ENCODE results near the gene FDX2. TPM values are rescaled to one million over a fixed set of nuclear protein-coding genes. Genes with fewer than 3 reads are reported as not detected.
A peak's percentile ranks its signal among the peaks of the same experiment; 100 is the strongest.
"Not testable (repeated sequence)": the region's sequence is repeated elsewhere in the genome, so short reads cannot be mapped to it uniquely, and the experiment has no call there.

Gene FDX2
- total RNA-seq, 1 experiment from 2014 or later: 40.8 TPM

DNA sequence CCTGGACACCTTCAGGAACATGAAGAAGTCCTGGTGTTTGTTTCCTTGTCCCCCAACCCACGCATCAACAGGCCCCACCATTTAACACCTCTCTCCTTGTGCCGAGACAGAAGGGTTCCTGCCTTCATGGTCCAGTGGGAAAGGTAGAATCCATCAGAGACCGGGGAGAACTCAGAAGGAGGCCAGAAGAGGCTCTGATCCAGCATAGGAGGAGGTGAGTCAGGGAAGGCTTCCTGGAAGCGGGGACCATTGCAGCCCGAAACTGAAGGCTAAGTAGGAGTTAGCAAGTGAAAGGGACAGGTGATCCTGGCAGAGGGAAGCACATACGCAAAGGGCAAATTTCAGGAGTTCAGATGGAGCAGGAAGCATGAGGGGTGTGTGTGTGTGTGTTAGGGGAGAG, 23.1 kb upstream of the FDX2 start:
- Histone ChIP-seq H3K4me3 (ENCODE audit: insufficient read depth, low read depth, low read length) (no peak overlapping the region), H3K36me3 (replicated peaks; ENCODE audit: control insufficient read depth, insufficient read depth, low read length) (no peaks in the 10 kb centered on the region), H3K27me3 (ENCODE audit: control insufficient read depth, insufficient read depth, low read length) (no peaks in the 10 kb centered on the region; the same call in 1 of the 2 replicates)
- no peak for DNase-seq

DNA sequence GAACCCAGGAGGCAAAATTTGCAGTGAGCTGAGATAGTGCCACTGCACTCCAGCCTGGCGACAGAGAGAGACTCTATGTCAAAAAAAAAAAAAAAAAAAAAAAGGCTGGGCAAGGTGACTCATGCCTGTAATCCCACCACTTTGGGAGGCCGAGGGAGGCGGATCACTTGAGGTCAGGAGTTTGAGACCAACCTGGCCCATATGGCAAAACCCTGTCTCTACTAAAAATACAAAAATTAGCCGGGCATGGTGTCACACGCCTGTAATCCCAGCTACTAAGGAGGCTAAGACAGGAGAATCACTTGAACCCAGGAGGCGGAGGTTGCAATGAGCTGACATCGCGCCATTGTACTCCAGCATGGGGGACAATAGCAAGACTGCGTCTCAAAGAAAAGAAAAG, 20.9 kb upstream of the FDX2 start:
- H3K4me3 ChIP-seq (ENCODE audit: insufficient read depth, low read depth, low read length); DNase-seq; H3K36me3 ChIP-seq (replicated peaks; ENCODE audit: control insufficient read depth, insufficient read depth, low read length); H3K27me3 ChIP-seq (ENCODE audit: control insufficient read depth, insufficient read depth, low read length): not testable (repeated sequence)

DNA sequence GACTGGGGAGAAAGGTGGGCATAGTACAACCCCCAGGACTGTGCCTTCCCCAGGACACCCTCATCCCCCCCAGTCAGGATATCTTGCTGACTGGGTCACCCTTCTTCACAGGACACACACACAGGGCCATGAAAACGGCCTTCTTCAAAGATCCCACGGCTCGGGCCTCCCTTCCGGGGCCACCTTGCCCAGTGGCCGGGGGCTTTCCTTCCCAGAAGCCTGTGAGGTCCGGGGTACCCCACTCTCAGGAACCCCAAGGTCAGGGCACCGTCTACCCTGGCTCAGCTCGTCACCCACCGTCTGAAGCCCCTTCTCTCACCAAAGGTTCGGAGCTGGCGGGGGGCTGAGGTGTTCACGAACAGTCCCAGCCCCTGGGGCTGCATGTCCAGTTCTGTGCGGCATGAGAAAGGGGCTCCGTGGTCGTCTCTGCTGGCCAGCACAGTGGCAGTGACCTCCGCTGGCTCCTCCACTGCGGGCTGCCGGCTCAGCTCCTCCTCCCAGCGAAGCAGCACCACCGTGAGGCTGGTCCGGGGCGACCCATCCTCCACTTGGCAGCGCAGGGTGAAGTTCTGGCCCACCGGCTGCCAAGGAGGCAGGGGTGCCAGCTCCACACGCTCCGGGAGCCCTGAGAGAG, 19.7 kb upstream of the FDX2 start:
- Histone ChIP-seq H3K4me3 (ENCODE audit: insufficient read depth, low read depth, low read length) (no peak overlapping the region), H3K36me3 (replicated peaks; ENCODE audit: control insufficient read depth, insufficient read depth, low read length) (peaks cover 2% of the 10 kb centered on the region), H3K27me3 (ENCODE audit: control insufficient read depth, insufficient read depth, low read length) (no peaks in the 10 kb centered on the region; the same call in 1 of the 2 replicates)
- DNase-seq: peak; percentile 76

DNA sequence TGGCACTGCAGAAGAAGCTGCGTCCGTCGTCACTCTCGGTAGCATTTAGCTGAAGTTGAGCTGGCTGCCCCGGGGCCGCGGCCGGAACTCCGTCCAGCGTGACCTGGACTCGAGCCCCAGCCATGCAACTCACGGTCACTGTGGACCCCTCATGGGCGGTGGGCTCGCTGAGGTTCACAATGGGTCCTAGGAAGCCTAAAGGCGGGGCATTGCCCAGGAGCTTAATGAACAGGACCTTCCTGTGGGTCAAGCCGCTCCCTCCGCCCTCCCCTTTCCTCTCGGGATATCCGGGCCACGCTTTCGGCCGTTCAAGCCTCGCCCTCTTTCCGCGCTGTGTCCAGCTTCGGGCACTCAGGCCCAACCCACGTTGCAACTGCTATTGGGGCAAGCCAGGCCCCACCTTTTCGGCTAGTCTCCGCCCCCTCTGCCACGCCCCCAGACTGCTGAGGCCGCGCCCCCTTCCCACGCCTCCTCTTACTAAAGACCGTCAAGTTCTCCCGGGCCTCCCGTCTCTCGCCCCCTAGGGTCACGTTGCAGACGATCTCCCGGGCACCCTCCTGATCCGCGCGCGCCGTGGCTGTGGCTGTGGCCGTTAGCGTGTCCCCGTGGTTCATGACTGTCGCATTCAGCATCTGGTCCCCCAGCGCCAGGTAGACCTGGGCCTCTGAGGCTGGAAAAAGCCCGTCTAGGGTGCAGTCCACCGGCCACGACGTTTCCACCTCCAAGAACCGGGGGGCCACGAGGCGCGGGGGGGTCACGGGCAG, 19.0 kb upstream of the FDX2 start:
- DNase-seq: peak; percentile 96
- Histone ChIP-seq H3K4me3 (ENCODE audit: insufficient read depth, low read depth, low read length) (peak overlapping the region; percentile 92), H3K27me3 (ENCODE audit: control insufficient read depth, insufficient read depth, low read length) (no peaks in the 10 kb centered on the region; the same call in 1 of the 2 replicates), H3K36me3 (replicated peaks; ENCODE audit: control insufficient read depth, insufficient read depth, low read length) (peaks cover 7% of the 10 kb centered on the region)

DNA sequence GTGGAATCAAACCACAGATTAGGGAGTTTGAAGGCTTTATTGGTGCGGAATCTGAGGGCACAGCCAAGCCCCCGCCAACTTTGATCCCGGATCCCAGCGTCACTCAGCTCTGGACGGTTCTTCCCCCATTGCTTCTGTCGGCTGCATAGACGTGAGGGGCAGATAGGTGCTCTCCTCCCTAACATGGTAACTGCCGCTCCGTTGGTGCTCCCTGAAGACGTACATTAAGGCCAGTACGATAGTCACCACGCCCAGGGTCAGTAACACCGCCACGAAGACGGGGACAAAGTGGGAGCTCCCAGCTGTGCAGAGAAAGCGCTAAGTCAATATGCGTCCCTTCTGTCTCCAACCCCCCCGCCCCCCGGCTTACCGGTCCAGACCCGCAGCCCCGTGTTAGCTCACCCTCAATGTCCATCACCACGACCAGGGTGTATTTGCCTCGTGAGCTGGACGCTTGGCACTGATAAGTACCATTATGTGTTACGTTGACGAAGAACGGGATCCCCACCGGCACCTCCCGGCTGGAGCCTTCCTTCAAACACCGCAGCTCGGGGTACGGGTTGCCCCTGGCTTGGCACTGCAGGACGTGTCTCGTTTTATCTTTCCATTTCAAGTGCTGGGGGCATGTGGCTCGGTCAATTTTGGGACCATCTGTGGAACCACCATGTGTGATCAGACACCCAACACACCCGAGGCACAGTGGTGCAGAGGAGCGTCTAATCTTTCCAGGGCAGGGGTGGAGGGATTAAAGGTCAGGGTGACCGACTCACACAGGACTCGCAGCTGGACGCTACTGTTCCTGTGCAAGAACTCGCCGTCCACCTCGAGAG, 18.2 kb upstream of the FDX2 start:
- DNase-seq: peak; percentile 57
- Histone ChIP-seq H3K27me3 (ENCODE audit: control insufficient read depth, insufficient read depth, low read length) (no peaks in the 10 kb centered on the region; the same call in 1 of the 2 replicates), H3K36me3 (replicated peaks; ENCODE audit: control insufficient read depth, insufficient read depth, low read length) (peaks cover 11% of the 10 kb centered on the region), H3K4me3 (ENCODE audit: insufficient read depth, low read depth, low read length) (peak overlapping the region; percentile 92)

DNA sequence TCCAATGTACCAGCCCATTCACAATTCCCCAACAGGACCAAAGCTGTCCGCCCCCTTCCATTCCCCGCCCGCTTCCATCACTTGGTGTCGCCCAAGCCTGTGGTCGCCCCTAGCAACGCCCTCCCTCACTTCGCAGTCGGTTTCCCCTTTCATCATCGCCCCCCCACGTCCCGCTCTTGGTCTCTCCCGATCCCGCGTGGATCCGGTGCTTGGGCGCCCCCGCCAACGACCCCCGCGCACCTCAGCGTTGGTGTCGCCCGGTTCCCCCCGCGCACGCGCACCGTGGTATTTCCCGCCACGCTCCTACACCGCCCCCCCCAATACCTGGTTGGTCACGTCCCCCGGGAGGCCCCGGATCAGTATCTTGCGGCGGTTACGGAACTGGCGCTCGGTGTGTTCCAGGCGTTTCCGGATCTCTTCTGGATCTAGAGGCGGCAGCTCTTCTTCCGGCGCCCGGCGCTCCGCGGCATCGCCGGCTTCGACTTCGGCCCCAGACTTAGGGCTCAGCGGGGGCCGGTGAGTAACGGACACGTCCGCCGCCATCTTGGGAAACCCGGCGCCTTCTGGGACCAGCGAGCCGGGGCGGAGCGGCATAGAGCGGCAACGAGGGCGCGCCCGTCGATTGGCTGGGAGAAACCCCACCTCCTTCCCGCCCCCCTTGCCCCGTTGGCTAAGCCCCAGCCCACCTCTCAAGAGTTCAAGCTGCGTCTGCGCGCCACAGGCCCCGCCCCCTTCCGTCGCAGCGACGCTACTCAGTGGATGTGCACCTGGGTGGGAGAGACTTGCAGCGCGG, 17.3 kb upstream of the FDX2 start, which contains the start of gene RAVER1:
TSS of gene RAVER1 (minus strand) at position 565 of the 793 bp plus-strand sequence. CDS start at position 543, 22 bp downstream.
- Histone ChIP-seq H3K4me3 (ENCODE audit: insufficient read depth, low read depth, low read length) (peak within 1 kb of the TSS; percentile 92), H3K27me3 (ENCODE audit: control insufficient read depth, insufficient read depth, low read length) (no peaks in the 10 kb centered on the region; the same call in 1 of the 2 replicates), H3K36me3 (replicated peaks; ENCODE audit: control insufficient read depth, insufficient read depth, low read length) (peaks cover 17% of the 10 kb centered on the region)
- peak; percentile 100 for DNase-seq

DNA sequence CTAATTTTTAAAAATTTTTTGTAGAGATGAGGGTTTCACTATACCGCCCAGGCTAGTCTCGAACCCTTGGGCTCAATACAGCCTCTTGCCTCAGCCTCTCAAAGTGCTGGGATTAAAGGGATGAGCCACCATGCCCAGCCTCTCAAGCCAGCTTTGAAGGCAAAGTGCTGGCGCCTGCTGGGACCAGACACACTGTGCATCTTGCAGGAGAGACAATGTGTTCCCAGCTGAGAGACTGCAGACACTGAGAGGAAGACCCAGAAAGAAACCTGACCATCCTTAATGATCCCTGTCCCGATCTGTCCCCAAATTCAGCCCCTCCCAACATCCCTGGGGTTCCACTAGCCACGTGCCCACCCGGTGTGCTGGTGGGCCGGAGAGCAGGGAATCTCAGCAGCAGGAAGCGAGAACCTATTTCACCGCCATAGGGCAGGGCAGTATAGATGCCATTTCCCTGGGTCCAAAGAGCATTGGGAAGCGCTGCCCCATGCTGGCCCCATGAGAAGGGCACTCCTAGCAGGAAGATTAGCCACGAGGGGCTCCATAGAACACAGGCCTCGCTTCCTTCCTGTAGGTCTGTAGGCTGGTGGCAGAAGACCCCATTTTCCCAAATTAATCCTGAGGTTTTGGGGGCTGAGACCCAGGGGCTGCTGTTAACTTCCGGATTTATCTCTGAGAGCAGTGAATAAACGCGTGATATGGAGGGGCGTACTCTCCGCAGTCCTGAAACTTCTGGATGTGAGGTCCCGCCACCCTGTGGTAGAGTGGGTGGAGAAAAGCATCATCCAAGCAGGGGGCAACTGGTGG, 16.5 kb upstream of the FDX2 start:
- Histone ChIP-seq H3K27me3 (ENCODE audit: control insufficient read depth, insufficient read depth, low read length) (no peaks in the 10 kb centered on the region; the same call in 1 of the 2 replicates), H3K36me3 (replicated peaks; ENCODE audit: control insufficient read depth, insufficient read depth, low read length) (peaks cover 24% of the 10 kb centered on the region), H3K4me3 (ENCODE audit: insufficient read depth, low read depth, low read length) (peak overlapping the region; percentile 92)
- DNase-seq: peak; percentile 65

DNA sequence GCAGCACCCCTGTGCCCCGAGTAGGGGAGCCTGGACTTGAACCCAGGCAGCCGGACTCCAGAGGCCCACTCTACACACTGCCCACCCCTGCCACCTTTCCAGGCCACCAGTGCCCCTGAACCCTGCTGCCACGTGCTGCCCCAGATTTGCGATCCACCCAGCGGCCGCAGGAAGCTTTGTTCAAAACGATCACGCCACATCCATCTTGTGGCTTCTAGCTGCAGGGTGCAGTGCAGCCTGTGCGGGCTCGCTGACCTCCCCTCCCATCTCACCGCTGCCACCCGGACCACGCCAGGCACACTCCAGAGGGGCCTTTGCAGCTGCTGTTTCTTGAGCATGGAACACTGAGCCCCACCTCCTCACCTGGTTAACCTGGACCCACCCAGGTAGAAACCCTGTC, 13.7 kb upstream of the FDX2 start:
- H3K36me3 ChIP-seq (replicated peaks; ENCODE audit: control insufficient read depth, insufficient read depth, low read length): peaks cover 35% of the 10 kb centered on the region
- DNase-seq: peak; percentile 32
- H3K4me3 ChIP-seq (ENCODE audit: insufficient read depth, low read depth, low read length): no peak overlapping the region
- H3K27me3 ChIP-seq (ENCODE audit: control insufficient read depth, insufficient read depth, low read length): no peaks in the 10 kb centered on the region; the same call in 1 of the 2 replicates

DNA sequence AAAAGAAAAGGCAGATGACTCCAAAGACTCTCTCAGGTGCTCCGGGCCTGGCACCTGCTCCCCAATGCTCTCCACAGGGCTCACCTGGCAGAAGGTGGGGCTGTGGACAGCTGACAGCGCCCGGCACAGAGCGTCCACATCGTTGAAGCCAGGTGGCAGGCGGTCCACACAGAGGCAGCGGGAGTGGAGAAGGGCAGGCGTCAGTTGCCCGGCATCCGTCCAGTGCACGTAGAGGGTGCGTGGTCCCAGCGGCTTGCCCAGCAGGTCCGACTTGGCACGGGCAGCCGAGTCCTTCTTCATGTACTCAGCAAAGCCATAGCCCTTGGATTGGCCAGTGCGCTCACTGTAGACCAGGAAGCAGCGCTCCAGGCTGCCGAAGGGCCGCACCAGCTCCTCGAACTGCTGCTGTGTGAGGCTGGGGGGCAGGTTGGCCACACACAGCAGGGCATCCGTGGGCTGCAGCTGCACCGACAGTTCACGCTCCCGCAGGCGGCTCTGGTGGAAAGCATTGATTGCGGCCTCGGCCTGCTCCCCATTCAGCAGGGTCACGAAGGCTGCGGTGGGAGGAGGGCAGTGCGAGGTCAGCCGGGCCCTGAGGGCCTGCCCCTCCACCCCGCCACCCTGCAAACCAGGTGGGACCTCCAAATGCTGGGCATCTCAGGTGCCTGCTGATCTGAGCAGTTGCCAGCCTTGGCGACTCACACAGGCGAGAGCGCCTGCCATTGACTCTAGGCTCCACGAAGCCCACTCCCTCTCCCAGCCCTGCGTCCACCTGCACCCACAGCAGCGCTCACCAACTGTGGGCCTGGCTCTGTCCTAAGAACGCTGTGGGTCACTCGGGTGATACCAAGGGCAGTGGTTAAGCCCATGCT, 13.0 kb upstream of the FDX2 start:
- peak; percentile 43 for DNase-seq
- Histone ChIP-seq H3K27me3 (ENCODE audit: control insufficient read depth, insufficient read depth, low read length) (no peaks in the 10 kb centered on the region), H3K36me3 (replicated peaks; ENCODE audit: control insufficient read depth, insufficient read depth, low read length) (peaks cover 38% of the 10 kb centered on the region), H3K4me3 (ENCODE audit: insufficient read depth, low read depth, low read length) (no peak overlapping the region)

DNA sequence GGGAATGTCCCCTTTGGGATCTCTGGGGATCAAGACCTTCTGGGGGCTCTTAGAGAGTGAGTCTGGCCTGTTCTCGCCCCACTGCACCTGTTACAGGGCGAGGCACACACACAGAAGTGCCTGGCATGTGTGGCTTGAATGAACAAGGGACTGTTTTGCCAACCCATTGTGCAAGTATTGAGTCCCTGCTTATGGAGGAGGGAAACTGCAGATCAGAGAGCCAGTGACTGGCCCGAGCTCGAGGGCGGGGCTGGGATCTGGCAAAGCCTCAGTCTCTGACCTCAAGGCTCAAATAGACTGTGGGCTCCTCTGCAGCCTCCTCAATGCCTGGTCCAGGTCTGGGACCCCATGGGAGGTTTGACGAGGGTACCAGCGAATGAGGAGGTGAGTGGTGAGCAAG, 12.0 kb upstream of the FDX2 start:
- Histone ChIP-seq H3K36me3 (replicated peaks; ENCODE audit: control insufficient read depth, insufficient read depth, low read length) (peaks cover 40% of the 10 kb centered on the region), H3K27me3 (ENCODE audit: control insufficient read depth, insufficient read depth, low read length) (no peaks in the 10 kb centered on the region), H3K4me3 (ENCODE audit: insufficient read depth, low read depth, low read length) (no peak overlapping the region)
- DNase-seq: no peak

DNA sequence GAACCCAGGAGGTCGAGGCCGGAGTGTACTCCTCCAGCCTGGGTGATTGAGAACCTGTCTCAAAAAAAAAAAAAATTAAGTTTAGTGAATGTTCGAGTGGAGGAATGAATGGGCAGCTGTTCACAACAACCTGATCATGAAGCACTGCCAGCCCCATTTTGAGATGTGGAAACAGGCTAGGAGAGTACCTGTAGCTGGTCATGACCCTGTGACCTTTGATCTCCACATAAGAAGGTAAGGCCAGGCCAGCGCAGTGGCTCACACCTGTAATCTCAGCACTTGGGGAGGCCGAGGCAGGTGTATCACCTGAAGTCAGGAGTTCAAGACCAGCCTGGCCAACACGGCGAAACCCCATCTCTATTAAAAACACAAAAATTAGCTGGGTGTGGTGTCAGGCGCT, 9.9 kb upstream of the FDX2 start:
- no peak overlapping the region for H3K4me3 ChIP-seq (ENCODE audit: insufficient read depth, low read depth, low read length)
- DNase-seq: no peak
- peaks cover 46% of the 10 kb centered on the region for H3K36me3 ChIP-seq (replicated peaks; ENCODE audit: control insufficient read depth, insufficient read depth, low read length)
- H3K27me3 ChIP-seq (ENCODE audit: control insufficient read depth, insufficient read depth, low read length): no peaks in the 10 kb centered on the region

DNA sequence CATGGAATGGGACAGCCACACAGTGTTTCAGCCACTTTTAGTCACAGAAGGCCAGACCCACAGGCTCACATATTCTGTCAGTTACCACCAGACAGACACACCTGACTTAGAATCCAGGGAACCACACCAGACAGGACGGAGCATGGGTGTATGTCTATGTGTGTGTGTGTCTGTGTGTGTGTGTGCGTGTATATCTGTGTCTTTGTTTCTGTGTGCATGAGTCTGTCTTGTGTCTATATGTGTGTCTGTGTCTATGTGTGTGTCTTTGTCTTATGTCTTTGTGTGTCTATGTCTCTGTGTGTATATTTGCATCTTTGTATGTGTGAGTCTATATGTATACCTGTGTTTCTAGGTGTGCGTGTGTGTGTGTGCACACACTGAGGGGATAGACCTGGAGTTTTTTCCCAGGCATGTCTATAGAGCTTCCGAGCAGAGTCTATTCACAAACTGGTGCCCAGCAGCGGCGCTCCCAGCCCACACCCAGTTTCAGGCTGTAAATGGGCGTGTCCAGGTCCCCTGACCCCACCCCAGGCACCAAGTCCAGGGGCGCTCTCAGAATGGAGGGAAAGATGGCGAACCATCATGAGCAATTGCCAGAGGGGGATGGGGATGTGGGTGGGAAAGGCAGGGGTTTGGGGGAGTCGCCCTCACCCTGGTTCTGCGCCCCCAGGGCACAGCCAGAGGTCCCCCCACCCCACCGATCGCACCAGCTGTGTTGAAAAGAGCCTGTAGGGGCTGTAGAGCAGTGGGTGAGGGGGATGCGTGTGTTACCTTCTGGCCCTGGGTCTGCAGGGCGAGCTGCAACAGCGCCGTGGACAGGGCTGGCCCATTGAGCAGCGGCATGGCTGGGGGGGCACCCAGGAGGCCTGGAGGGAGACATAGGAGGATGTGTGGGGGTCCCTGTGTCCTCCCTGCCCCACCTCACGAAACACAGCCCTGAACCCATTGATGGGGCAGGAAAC, 6.3 kb upstream of the FDX2 start:
- peak; percentile 47 for DNase-seq
- Histone ChIP-seq H3K36me3 (replicated peaks; ENCODE audit: control insufficient read depth, insufficient read depth, low read length) (peaks cover 36% of the 10 kb centered on the region), H3K27me3 (ENCODE audit: control insufficient read depth, insufficient read depth, low read length) (no peaks in the 10 kb centered on the region), H3K4me3 (ENCODE audit: insufficient read depth, low read depth, low read length) (no peak overlapping the region)

All from H7 (cell line).